Testis (tissue), 3 donors: ENCODE data around the gene PRKG1. TPM values are rescaled to one million over a fixed set of nuclear protein-coding genes. Genes with fewer than 3 reads are reported as not detected.

ENCODE experiments used
- DNase-seq: peaks from one replicate; pipeline ENCODE4 v3.0.0-alpha.2; 2019
- H3K27ac ChIP-seq, 2 donors: fragments of 200-600 bp; sonication (generic); one replicate each; pipeline ENCODE4 v1.5.1; 2019
- H3K27me3 ChIP-seq: fragments of 200-600 bp; sonication (generic); one replicate; pipeline ENCODE4 v1.5.1; 2019
- H3K36me3 ChIP-seq: fragments of 200-600 bp; sonication (generic); one replicate; pipeline ENCODE4 v1.5.1; 2017; ENCODE audit warnings: low read depth; ENCODE audit errors: missing control alignments
- H3K4me1 ChIP-seq: fragments of 200-600 bp; sonication (generic); one replicate; pipeline ENCODE4 v1.5.1; 2019
- H3K4me3 ChIP-seq, 2 donors: fragments of 200-600 bp; sonication (generic); one replicate each; pipeline ENCODE4 v1.5.1; 2017 to 2019
- H3K9me3 ChIP-seq: fragments of 200-600 bp; sonication (generic); one replicate; pipeline ENCODE4 v1.5.1; 2017
- POLR2A ChIP-seq: fragments of 450-650 bp; IDR thresholded peaks from one replicate; pipeline ENCODE4 v1.6.1; 2017; ENCODE audit warnings: antibody characterized with exemption, mild to moderate bottlenecking, moderate library complexity
- WGBS, 2 donors: methylation state at CpG; one replicate each; pipeline ENCODE4 v1.1.5; 2018; 5-methylcytosine and 5-hydroxymethylcytosine counted together
- intact Hi-C: fragments of 100-400 bp; cut with DNase I; formaldehyde crosslinking; loops from one replicate; pipeline ENCODE4 v1.15.1; 2023; ENCODE audit warnings: low total_unique reads
- polyA plus RNA-seq: library from polyadenylated mRNA; stranded (reverse); fragments of 350-450 nt; fragmentation: Illumina TruSeq; extraction: RNeasy Lipid Tissue Mini Kit (QIAGEN cat#74804); gene quantifications from one replicate; pipeline ENCODE4 v1.2.3, GENCODE V29; 2014; ENCODE audit warnings: low read depth, low replicate concordance; ENCODE audit not compliant: insufficient read depth
- total RNA-seq, 2 donors: library from RNA; depleted of rRNA; stranded (reverse); fragments of >200 nt; gene quantifications; one replicate each; pipeline ENCODE4 v1.2.3, GENCODE V29; 2016
- TF ChIP-seq, protein P1 (sequence below), 3 experiments: fragments of 450-650 bp in 2 of 3; fragments of 200-600 bp in 1 of 3; sonication (generic) in 1 of 3; IDR thresholded peaks; one replicate each; pipeline ENCODE4 v1.5.1; 2016 to 2019; ENCODE audit warnings: antibody characterized with exemption in 3 of 3, mild to moderate bottlenecking in 2 of 3, moderate library complexity in 1 of 3

The PRKG1 gene
- total and polyA plus RNA-seq, 3 donors from 2014 or later: 6.3 to 15.3 (median 12.5) TPM

DNA sequence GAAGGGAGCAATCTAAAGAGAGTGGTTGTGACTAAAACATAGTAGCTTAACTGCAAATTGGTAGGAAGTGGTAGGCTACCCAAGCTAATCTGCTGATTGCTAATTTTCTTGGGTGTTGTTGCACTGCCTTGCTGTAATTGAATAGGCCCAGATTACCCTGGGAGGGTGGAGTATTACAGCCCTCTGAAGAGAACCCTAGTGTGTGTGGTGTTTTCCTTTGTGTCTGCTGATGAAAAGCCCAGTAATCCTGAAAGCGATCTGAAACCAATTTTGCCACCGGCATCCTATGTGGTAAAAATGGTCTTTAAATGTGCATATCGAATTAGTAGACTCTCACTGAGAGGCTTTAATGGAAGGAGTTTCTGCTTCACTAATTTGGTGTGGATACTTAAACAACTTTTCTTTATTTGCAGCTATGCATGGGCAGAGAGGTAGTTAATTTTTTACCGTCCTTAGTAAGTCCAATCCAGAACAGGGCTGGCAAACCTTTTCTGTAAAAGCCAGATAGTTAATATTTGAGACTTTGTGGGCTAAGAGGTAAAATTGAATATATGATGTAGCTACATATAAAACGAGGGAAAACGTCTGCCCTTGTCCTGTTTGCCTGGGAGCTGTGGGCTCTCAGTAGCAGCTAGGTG, 532.7 kb downstream of the PRKG1 start:
- no peak for DNase-seq
- Histone ChIP-seq H3K4me1 (no peaks in the 10 kb centered on the region), H3K4me3 (no peak overlapping the region), H3K27me3 (no peaks in the 10 kb centered on the region), H3K27ac (no peak overlapping the region), H3K9me3 (no peaks in the 10 kb centered on the region), H3K36me3 (no peaks in the 10 kb centered on the region)
- intact Hi-C loops: no loop called here
- WGBS, 2 donors: 84 to 92% methylated on average over 6 of the region's 6 CpGs
- TF ChIP-seq, protein P1, sequence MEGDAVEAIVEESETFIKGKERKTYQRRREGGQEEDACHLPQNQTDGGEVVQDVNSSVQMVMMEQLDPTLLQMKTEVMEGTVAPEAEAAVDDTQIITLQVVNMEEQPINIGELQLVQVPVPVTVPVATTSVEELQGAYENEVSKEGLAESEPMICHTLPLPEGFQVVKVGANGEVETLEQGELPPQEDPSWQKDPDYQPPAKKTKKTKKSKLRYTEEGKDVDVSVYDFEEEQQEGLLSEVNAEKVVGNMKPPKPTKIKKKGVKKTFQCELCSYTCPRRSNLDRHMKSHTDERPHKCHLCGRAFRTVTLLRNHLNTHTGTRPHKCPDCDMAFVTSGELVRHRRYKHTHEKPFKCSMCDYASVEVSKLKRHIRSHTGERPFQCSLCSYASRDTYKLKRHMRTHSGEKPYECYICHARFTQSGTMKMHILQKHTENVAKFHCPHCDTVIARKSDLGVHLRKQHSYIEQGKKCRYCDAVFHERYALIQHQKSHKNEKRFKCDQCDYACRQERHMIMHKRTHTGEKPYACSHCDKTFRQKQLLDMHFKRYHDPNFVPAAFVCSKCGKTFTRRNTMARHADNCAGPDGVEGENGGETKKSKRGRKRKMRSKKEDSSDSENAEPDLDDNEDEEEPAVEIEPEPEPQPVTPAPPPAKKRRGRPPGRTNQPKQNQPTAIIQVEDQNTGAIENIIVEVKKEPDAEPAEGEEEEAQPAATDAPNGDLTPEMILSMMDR (IDR thresholded peaks at IDR 0.05): no peak
- no peak for TF ChIP-seq POLR2A

DNA sequence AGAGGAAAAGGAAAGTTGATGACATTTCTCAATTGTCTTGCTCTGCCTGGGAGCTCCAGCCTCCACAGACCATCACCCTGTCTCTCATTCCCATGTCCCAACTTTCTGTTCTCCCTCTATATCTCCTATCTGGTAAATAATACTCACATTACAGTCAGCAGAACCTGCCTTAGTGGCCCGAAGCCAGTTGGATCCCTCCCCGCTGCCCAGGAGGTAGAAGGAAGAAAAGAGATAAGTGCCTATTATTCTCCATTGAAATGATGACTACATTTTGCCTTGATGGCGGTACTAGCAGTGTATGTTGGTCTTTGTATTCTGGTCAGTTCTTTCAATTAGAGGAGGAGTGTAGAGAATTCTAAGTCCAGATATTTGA, 533.2 kb downstream of the PRKG1 start:
- Histone ChIP-seq H3K27me3 (no peaks in the 10 kb centered on the region), H3K4me1 (no peaks in the 10 kb centered on the region), H3K27ac (no peak overlapping the region), H3K4me3 (no peak overlapping the region), H3K9me3 (no peaks in the 10 kb centered on the region), H3K36me3 (no peaks in the 10 kb centered on the region)
- TF ChIP-seq, protein P1 (IDR thresholded peaks at IDR 0.05): no peak
- no peak for TF ChIP-seq POLR2A
- no peak for DNase-seq
- 93% methylated on average over 3 of the region's 3 CpGs for WGBS, 2 donors
- intact Hi-C loops: no loop called here

DNA sequence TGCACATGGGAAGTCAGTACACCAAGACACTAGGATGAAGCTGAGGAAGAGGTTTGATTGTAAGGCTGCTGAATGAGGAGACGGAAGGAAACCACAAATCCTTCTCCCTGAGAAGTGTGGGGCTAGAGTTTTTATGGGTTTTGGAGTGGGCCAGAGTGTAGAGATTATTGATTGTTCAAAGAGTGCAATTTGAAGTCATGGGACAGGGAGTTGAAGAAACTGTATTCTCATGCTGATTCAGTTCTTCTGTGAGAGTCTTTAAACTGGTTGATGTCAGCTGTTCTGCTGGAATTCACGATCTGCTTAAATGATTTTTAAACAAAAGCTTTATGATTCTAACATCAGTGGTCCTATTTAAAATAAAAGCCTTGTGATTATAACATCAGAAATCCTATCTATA, 533.9 kb downstream of the PRKG1 start:
- H3K36me3 ChIP-seq: no peaks in the 10 kb centered on the region
- H3K27me3 ChIP-seq: no peaks in the 10 kb centered on the region
- DNase-seq: no peak
- TF ChIP-seq, protein P1 (IDR thresholded peaks at IDR 0.05): no peak
- no peak for TF ChIP-seq POLR2A
- intact Hi-C loops: no loop called here
- WGBS, 2 donors: 71 to 81% methylated on average over 2 of the region's 2 CpGs
- no peak overlapping the region for H3K27ac ChIP-seq
- no peak overlapping the region for H3K4me3 ChIP-seq
- no peaks in the 10 kb centered on the region for H3K4me1 ChIP-seq
- no peaks in the 10 kb centered on the region for H3K9me3 ChIP-seq

- TF ChIP-seq POLR2A: no peak
- TF ChIP-seq, protein P1 (IDR thresholded peaks at IDR 0.05): no peak
- 82 to 84% methylated on average over 3 of the region's 3 CpGs for WGBS, 2 donors
- no peaks in the 10 kb centered on the region for H3K27me3 ChIP-seq
- no peak overlapping the region for H3K4me3 ChIP-seq
- intact Hi-C loops: no loop called here
- H3K27ac ChIP-seq: no peak overlapping the region
- no peaks in the 10 kb centered on the region for H3K9me3 ChIP-seq
- no peak for DNase-seq
- H3K36me3 ChIP-seq: no peaks in the 10 kb centered on the region
- no peaks in the 10 kb centered on the region for H3K4me1 ChIP-seq
Measured at GRCh38 chr10:51615764-51616298, 541.5 kb downstream of the PRKG1 start.
